Breast epithelium (tissue), 4 donors: Measurements from ENCODE around the gene ASCC2. TPM values are rescaled to one million over a fixed set of nuclear protein-coding genes. Genes with fewer than 3 reads are reported as not detected.

Experiments
- DNase-seq, 2 donors: peaks; one replicate each; pipeline ENCODE4 v3.0.0-alpha.2; 2019; ENCODE audit warnings: low spot score in 2 of 2
- H3K27ac ChIP-seq, 2 donors: fragments of 200-600 bp; sonication (generic) in 1 of 2; one replicate each; pipeline ENCODE4 v1.5.1; 2016 to 2019; ENCODE audit warnings: mild to moderate bottlenecking in 1 of 2
- H3K27me3 ChIP-seq, 2 donors: fragments of 200-600 bp; sonication (generic) in 1 of 2; one replicate each; pipeline versions ENCODE4 v1.5.1 to v1.6.0; 2017 to 2019; ENCODE audit warnings: control low read depth in 1 of 2, mild to moderate bottlenecking in 1 of 2
- H3K36me3 ChIP-seq: fragments of 200-600 bp; one replicate; pipeline ENCODE4 v1.5.1; 2019
- H3K4me1 ChIP-seq, 2 donors: fragments of 200-600 bp; sonication (generic); one replicate each; pipeline ENCODE4 v1.5.1; 2016 to 2019; ENCODE audit warnings: control low read depth in 1 of 2
- H3K4me3 ChIP-seq, 3 donors: fragments of 200-600 bp; sonication (generic); 1 replicate in 2 of 3; 2 replicates in 1 of 3; pipeline ENCODE4 v1.5.1; 2016 to 2019; ENCODE audit warnings: mild to moderate bottlenecking in 3 of 3, moderate library complexity in 2 of 3
- H3K9me3 ChIP-seq, 2 donors: fragments of 200-600 bp; sonication (generic) in 1 of 2; one replicate each; pipeline ENCODE4 v1.5.1; 2016 to 2019; ENCODE audit warnings: control low read depth in 1 of 2
- POLR2A ChIP-seq: fragments of 450-650 bp; IDR thresholded peaks from one replicate; pipeline ENCODE4 v1.6.1; 2016; ENCODE audit warnings: antibody characterized with exemption, mild to moderate bottlenecking, moderate library complexity
- POLR2AphosphoS5 ChIP-seq, 3 donors: sonication (generic); formaldehyde crosslinking; IDR thresholded peaks; one replicate each; pipeline ENCODE4 v1.6.1; 2017; ENCODE audit warnings: antibody characterized with exemption in 3 of 3
- intact Hi-C: fragments of 100-400 bp; cut with DNase I; formaldehyde crosslinking; loops from one replicate; pipeline ENCODE4 v1.15.1; 2023; ENCODE audit warnings: low total_unique reads
- total RNA-seq, 3 donors: library from RNA; depleted of rRNA; stranded (reverse); fragments of >200 nt; gene quantifications; one replicate each; pipeline ENCODE4 v1.1.0, GENCODE V29; 2016
- TF ChIP-seq, protein P1 (sequence below), 3 donors: fragments of 450-650 bp; IDR thresholded peaks; one replicate each; pipeline ENCODE4 v1.5.1; 2016 to 2017; ENCODE audit warnings: antibody characterized with exemption in 3 of 3, mild to moderate bottlenecking in 3 of 3, moderate library complexity in 3 of 3

The ASCC2 gene
- total RNA-seq, 3 donors from 2014 or later = 37.0 to 60.3 (median 45.8) TPM

DNA sequence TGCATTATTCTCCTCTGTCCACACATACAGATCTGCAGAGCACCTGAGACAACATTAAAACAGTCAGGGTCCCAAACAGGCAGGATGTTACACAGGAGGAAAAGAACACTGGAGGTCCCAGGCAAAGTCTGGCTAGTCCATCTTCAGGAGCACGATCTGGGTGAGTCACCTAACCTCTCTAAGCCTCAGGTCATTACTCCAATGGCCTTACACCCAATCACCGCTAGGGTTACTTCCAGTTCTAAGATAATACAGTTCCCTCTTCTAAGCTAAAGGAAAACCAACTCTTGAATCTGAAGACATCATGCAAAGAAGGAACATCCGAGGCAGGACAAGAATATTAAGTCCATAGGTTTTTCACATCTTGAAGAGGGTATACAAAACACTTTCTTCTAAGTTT lies 24.5 kb downstream of the ASCC2 start:
- peaks cover 0 to 17% of the 10 kb centered on the region in 2 donors for H3K4me1 ChIP-seq
- no peak overlapping the region for H3K4me3 ChIP-seq
- H3K9me3 ChIP-seq = no peaks in the 10 kb centered on the region
- no peaks in the 10 kb centered on the region for H3K36me3 ChIP-seq
- peak overlapping the region; percentile 2 to 7 for H3K27ac ChIP-seq
- no peak for DNase-seq
- TF ChIP-seq, protein P1, sequence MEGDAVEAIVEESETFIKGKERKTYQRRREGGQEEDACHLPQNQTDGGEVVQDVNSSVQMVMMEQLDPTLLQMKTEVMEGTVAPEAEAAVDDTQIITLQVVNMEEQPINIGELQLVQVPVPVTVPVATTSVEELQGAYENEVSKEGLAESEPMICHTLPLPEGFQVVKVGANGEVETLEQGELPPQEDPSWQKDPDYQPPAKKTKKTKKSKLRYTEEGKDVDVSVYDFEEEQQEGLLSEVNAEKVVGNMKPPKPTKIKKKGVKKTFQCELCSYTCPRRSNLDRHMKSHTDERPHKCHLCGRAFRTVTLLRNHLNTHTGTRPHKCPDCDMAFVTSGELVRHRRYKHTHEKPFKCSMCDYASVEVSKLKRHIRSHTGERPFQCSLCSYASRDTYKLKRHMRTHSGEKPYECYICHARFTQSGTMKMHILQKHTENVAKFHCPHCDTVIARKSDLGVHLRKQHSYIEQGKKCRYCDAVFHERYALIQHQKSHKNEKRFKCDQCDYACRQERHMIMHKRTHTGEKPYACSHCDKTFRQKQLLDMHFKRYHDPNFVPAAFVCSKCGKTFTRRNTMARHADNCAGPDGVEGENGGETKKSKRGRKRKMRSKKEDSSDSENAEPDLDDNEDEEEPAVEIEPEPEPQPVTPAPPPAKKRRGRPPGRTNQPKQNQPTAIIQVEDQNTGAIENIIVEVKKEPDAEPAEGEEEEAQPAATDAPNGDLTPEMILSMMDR (IDR thresholded peaks at IDR 0.05) = peak in 1 of 3 donors; percentile 25
- no peak for TF ChIP-seq POLR2AphosphoS5 (IDR thresholded peaks at IDR 0.05)
- H3K27me3 ChIP-seq = no peaks in the 10 kb centered on the region
- intact Hi-C loops = no loop called here

DNA sequence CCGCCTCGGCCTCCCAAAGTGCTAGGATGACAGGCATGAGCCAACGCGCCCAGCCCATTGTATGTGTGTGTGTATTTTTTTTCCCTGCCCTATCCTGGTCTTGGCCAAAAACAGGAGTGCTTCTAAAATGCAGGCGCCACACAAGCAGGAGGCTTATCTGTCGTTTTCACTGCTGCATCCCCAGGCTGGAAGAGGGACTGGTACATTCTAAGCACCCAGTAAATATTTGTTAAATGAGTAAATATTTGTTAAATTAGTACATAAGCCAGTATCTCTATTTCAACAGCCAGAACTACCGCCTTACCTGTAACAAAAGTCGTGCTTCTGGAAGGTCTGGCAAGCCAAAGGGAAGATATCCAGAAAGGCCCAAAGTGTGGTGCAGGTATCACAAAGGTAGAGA lies 24.9 kb downstream of the ASCC2 start:
- intact Hi-C loops = no loop called here
- Histone ChIP-seq H3K4me1 (peaks cover 0 to 17% of the 10 kb centered on the region in 2 donors), H3K36me3 (no peaks in the 10 kb centered on the region)

DNA sequence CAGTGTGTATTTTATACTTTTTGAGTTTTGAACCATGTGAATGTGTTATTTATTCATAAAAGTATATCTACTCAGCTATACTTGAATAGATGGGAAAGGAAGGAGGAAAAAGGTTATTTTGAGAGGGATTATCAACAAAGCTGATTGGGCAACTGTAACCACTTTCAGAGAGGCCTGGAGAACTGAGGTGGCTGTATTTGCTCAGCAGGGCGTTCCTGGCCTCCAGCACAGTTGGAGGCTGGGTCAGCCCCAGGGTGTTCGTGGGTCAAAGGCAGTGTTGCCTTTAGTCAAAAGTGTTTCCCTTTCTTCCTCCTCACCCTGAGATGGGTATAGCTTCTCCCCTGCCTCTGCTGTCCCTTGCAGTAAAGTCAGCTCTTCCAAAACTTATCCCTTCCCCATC lies 26.7 kb downstream of the ASCC2 start:
- H3K4me1 ChIP-seq = peaks cover 0 to 9% of the 10 kb centered on the region in 2 donors
- no peaks in the 10 kb centered on the region for H3K27me3 ChIP-seq
- no peaks in the 10 kb centered on the region for H3K9me3 ChIP-seq
- TF ChIP-seq POLR2AphosphoS5 (IDR thresholded peaks at IDR 0.05) (no peak), POLR2A (no peak)
- TF ChIP-seq, protein P1 (IDR thresholded peaks at IDR 0.05) = no peak
- no peak overlapping the region for H3K27ac ChIP-seq
- intact Hi-C loops = no loop called here
- no peak overlapping the region for H3K4me3 ChIP-seq
- no peaks in the 10 kb centered on the region for H3K36me3 ChIP-seq
- no peak for DNase-seq

More for the DNA sequence above, 24.9 kb downstream of the ASCC2 start:
- TF ChIP-seq, protein P1 (IDR thresholded peaks at IDR 0.05) = no peak
- H3K27ac ChIP-seq = peak overlapping the region; percentile 2 to 7
- no peak for DNase-seq
- H3K4me3 ChIP-seq = no peak overlapping the region
- H3K27me3 ChIP-seq = no peaks in the 10 kb centered on the region
- H3K9me3 ChIP-seq = no peaks in the 10 kb centered on the region

DNA sequence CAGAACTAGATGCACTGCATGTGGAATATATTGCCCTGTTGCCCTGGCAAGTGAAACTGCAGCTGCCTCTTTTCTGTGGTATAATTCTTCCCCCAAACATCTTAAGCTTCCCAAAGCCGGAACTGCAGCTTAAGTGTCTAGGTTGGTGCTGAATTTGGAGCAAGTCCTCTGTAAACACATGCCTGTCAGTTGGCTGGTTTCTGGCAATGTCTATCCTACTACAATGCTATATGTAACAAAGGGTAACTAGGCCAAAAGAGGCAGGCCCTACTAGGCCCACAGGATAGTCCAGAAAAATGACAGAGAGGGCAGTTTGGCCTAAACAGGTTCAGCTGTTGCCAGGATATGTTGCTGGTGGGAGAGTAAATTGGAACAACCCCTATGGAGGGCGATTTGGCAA lies 27.9 kb downstream of the ASCC2 start:
- no peaks in the 10 kb centered on the region for H3K36me3 ChIP-seq
- intact Hi-C loops = no loop called here
- no peaks in the 10 kb centered on the region for H3K9me3 ChIP-seq
- TF ChIP-seq POLR2A (no peak), POLR2AphosphoS5 (IDR thresholded peaks at IDR 0.05) (no peak)
- TF ChIP-seq, protein P1 (IDR thresholded peaks at IDR 0.05) = no peak
- DNase-seq = no peak
- H3K27me3 ChIP-seq = no peaks in the 10 kb centered on the region
- H3K4me1 ChIP-seq = no peaks in the 10 kb centered on the region
- H3K4me3 ChIP-seq = no peak overlapping the region
- peak overlapping the region in 1 of 2 donors; percentile 26 for H3K27ac ChIP-seq

DNA sequence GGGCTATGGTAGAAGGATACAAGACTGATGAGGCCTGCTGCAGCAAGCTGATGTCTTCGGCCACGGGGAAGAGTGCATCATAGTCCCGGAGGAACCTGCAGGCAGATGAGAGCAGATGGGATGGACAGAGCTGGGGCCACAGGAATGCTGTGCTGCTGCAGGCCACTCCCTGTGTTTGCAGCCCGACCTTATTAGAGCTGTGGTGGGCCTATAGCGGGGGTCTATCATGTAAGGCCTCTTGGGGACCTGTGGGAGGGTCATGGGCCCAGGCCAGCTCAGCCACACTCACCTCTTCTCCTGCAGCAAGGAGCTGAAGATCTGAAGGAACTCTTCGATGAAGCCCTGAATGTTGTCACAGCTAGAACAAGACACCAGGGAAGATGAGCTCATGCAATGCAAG lies 31.9 kb downstream of the ASCC2 start:
- no peaks in the 10 kb centered on the region for H3K9me3 ChIP-seq
- H3K4me1 ChIP-seq = no peaks in the 10 kb centered on the region
- no peak for DNase-seq
- no peak overlapping the region for H3K4me3 ChIP-seq
- H3K36me3 ChIP-seq = no peaks in the 10 kb centered on the region
- H3K27ac ChIP-seq = no peak overlapping the region
- no peaks in the 10 kb centered on the region for H3K27me3 ChIP-seq
- intact Hi-C loops = no loop called here
- no peak for TF ChIP-seq POLR2AphosphoS5 (IDR thresholded peaks at IDR 0.05)
- no peak for TF ChIP-seq POLR2A
- TF ChIP-seq, protein P1 (IDR thresholded peaks at IDR 0.05) = no peak
